Measurements from ENCODE around the gene IL31. TPM values are rescaled to one million over a fixed set of nuclear protein-coding genes. Genes with fewer than 3 reads are reported as not detected.

Gene IL31
- not detected for total RNA-seq
- not detected for polyA plus RNA-seq
- long read RNA-seq, donor 1, result 0 reads
- long read RNA-seq, donor 2, result 0 reads
- long read RNA-seq, donor 3, result 0 reads
- long read RNA-seq, donor 4, result 0 reads
- long read RNA-seq, donor 5, result 0 reads
- long read RNA-seq, donor 6, result 0 reads
- long read RNA-seq, donor 7, result 0 reads
- long read RNA-seq, donor 8, result 0 reads
- long read RNA-seq, donor 9, result 0 reads
- long read RNA-seq, donor 10, result 0 reads

DNA sequence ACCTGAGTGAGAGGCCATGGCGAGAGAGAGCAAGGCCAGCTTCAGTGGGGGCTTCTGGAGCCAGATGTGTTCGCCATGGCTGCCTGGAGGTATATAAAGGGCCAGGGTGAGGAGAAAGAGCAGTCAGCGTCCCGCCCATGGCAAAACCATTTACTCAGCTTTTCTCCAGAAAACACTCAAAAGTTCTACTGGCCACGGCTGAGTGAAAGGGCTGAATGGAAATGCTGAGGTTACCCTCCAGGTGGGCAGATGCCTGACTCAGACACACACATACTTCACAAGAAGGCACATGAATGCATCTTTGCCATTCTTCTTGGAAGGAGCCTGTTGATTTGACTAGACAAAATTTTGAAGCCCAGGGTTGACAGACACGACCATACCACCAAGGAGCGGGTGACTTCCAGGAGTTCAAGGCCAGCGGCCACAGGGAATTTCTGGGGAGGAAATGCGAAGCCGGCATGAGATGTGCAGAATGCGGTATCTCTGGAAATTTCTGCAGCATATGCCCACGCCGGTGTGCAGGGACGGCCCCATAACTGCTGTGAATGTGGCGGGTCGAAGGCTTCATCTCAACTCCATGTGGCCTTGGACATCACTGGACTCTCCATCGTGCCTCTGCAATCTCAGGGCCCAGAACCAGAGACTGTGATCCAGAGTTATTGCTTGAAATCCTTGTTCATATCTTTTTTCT, at the start of gene IL31:
Gene IL31 (minus strand): TSS at position 67 of the 691 bp plus-strand sequence. CDS start 49 bp downstream, at position 18.
- WGBS, 5 donors, result 88 to 91% (median 89%) methylated on average over 17 of the region's 17 CpGs
- Histone ChIP-seq H3K36me3 (no peaks in the 10 kb centered on the region), H3K4me1 (no peaks in the 10 kb centered on the region), H3K27ac (no peak within 1 kb of the TSS), H3K9me3 (no peaks in the 10 kb centered on the region), H3K4me3 (no peak within 1 kb of the TSS), H3K27me3 (peaks cover 0 to 13% (median 0%) of the 10 kb centered on the region in 3 donors)
- intact Hi-C loops (cut with DNase I; ENCODE audit: low total_unique reads), result no loop called here
- TF ChIP-seq POLR2AphosphoS5 (IDR thresholded peaks at IDR 0.05) (no peak), EP300 (IDR thresholded peaks at IDR 0.05) (no peak), POLR2A (IDR thresholded peaks at IDR 0.05) (no peak)
- TF ChIP-seq, protein P1, sequence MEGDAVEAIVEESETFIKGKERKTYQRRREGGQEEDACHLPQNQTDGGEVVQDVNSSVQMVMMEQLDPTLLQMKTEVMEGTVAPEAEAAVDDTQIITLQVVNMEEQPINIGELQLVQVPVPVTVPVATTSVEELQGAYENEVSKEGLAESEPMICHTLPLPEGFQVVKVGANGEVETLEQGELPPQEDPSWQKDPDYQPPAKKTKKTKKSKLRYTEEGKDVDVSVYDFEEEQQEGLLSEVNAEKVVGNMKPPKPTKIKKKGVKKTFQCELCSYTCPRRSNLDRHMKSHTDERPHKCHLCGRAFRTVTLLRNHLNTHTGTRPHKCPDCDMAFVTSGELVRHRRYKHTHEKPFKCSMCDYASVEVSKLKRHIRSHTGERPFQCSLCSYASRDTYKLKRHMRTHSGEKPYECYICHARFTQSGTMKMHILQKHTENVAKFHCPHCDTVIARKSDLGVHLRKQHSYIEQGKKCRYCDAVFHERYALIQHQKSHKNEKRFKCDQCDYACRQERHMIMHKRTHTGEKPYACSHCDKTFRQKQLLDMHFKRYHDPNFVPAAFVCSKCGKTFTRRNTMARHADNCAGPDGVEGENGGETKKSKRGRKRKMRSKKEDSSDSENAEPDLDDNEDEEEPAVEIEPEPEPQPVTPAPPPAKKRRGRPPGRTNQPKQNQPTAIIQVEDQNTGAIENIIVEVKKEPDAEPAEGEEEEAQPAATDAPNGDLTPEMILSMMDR (IDR thresholded peaks at IDR 0.05), result no peak
- DNase-seq, result no peak

DNA sequence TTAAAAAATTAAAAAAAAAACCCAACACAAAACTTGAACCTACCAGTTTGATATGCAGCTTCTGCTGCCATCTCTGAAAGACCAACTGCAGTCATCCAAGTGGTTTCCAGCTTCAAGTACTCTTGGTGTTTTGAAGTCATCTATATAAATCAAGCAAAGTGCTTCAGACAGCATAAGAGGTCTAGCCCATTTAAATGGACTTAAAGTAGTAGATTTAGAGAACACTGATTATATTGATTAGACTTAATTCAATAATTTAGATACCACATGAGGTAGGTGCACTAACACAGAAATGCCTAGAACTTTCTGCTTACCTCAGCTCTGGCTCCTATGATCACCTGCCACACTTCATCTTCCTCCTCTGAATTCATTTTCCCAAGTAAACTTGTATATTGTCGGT, 42.4 kb upstream of the IL31 start:
- Histone ChIP-seq H3K36me3 (peaks cover 68 to 100% (median 100%) of the 10 kb centered on the region in 4 donors), H3K4me1 (peaks cover 0 to 4% (median 0%) of the 10 kb centered on the region in 4 donors), H3K4me3 (no peak overlapping the region), H3K9me3 (no peaks in the 10 kb centered on the region), H3K27me3 (no peaks in the 10 kb centered on the region), H3K27ac (no peak overlapping the region)
- intact Hi-C loops (cut with DNase I; ENCODE audit: low total_unique reads), result no loop called here
- 95 to 97% (median 97%) methylated on average over 1 of the region's 1 CpG for WGBS, 5 donors
- no peak for DNase-seq
- no peak for TF ChIP-seq POLR2AphosphoS5 (IDR thresholded peaks at IDR 0.05)
- no peak for TF ChIP-seq EP300 (IDR thresholded peaks at IDR 0.05)
- no peak for TF ChIP-seq POLR2A (IDR thresholded peaks at IDR 0.05)
- TF ChIP-seq, protein P1 (IDR thresholded peaks at IDR 0.05), result no peak

DNA sequence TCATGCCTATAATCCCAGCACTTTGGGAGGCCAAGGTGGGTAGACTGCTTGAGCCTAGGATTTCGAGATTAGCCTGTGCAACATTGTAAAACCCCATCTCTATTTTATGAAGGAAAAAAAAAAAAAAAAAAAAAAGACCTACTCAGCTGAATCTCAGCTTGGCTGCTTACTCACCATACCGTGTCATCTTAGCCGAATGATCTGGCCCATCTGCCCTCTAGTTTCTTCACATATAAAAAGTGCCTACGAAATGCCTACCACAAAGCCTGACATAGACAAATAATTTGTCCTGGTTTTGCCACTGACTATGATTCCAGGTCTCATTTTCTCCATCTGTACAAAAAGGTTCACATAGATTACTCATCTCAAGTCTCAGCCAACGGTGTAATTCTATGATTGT, 41.8 kb upstream of the IL31 start:
- no peak for TF ChIP-seq EP300 (IDR thresholded peaks at IDR 0.05)
- TF ChIP-seq, protein P1 (IDR thresholded peaks at IDR 0.05), result no peak
- no peak for TF ChIP-seq POLR2A (IDR thresholded peaks at IDR 0.05)
- no peak for TF ChIP-seq POLR2AphosphoS5 (IDR thresholded peaks at IDR 0.05)
- intact Hi-C loops (cut with DNase I; ENCODE audit: low total_unique reads), result no loop called here

DNA sequence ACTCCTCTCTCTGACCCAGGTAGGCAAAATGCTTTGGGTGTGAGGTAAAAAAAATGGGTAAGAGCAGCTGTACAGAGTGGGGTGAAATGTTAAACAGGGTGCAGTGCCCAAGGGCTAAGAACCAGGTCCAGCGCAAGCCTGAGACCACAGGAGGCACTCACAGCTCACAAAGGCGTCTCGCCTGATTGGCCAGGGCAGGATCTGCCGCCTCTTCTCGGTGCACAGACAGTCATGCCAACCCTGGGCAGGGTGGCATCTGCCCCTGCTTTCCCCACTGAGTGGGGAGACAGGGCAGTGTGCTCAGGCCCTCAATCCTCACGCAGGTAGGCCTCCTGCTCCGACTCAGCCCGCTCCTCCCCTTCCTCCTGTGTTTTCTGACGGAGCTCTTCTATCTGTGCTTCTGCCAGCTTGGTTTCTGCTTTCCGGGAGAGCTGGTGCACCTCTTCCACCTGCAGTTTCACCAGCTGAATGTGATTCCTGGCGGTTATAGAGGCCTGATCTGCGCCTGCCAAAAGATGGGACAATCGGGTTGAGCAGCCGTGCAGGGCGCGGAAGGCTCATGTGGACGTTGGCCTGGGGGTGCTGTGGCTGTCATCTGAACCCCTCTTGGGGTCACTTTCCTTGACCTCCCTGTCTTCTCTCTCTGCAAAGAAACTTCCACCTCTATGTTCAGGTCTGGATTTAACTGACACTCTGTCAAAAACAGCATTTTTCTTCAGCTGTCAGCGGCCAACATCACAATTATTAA, 34.2 kb upstream of the IL31 start:
- no peak overlapping the region for H3K27ac ChIP-seq
- no peak for TF ChIP-seq POLR2A (IDR thresholded peaks at IDR 0.05)
- TF ChIP-seq, protein P1 (IDR thresholded peaks at IDR 0.05), result no peak
- TF ChIP-seq POLR2AphosphoS5 (IDR thresholded peaks at IDR 0.05), result no peak
- TF ChIP-seq EP300 (IDR thresholded peaks at IDR 0.05), result no peak
- peaks cover 0 to 26% (median 19%) of the 10 kb centered on the region in 3 donors for H3K27me3 ChIP-seq
- no peak for DNase-seq
- 91 to 96% (median 93%) methylated on average over 18 of the region's 18 CpGs for WGBS, 5 donors
- intact Hi-C loops (cut with DNase I; ENCODE audit: low total_unique reads), result no loop called here
- H3K36me3 ChIP-seq, result peaks cover 51 to 69% (median 68%) of the 10 kb centered on the region in 4 donors
- no peaks in the 10 kb centered on the region for H3K9me3 ChIP-seq
- no peak overlapping the region for H3K4me3 ChIP-seq
- H3K4me1 ChIP-seq, result peaks cover 13 to 23% (median 18%) of the 10 kb centered on the region in 4 donors

More for the DNA sequence above, 41.8 kb upstream of the IL31 start:
- Histone ChIP-seq H3K4me1 (no peaks in the 10 kb centered on the region), H3K4me3 (no peak overlapping the region), H3K9me3 (no peaks in the 10 kb centered on the region), H3K27ac (no peak overlapping the region), H3K36me3 (peaks cover 68 to 100% (median 100%) of the 10 kb centered on the region in 4 donors), H3K27me3 (no peaks in the 10 kb centered on the region)
- 72 to 93% (median 92%) methylated on average over 5 of the region's 5 CpGs for WGBS, 5 donors
- no peak for DNase-seq

Measured in stomach (tissue), 19 donors.